Left cardiac atrium (tissue), 2 donors: ENCODE measurements around the gene TANK. TPM values are rescaled to one million over a fixed set of nuclear protein-coding genes. Genes with fewer than 3 reads are reported as not detected.

Experiments used
- total RNA-seq, 2 donors: library from RNA; stranded (reverse); fragmentation: NEBNext Ultra II Directional; extraction: Animal tissue kit (Norgen Biotek cat#: 25700); gene quantifications; one replicate each; pipeline ENCODE4 v1.2.1, GENCODE V29; 2021
- donor health status: DM: no; HTN: yes; CAD: no; lungs with severe emphysema.
- donor health status: DM: yes; HTN: yes; CAD: no.

Gene TANK
- total RNA-seq, 2 donors from 2014 or later = 33.6 to 33.7 TPM

Other genes starting within 250 kb of the TANK start
- 10 to 100 TPM; 35.0 to 46.1 TPM for gene PSMD14, start 148.0 kb downstream of the TANK start, total RNA-seq